Bronchial epithelial cell (primary cell): ENCODE measurements around the gene IL6ST. TPM values are rescaled to one million over a fixed set of nuclear protein-coding genes. Genes with fewer than 3 reads are reported as not detected.
A peak's percentile ranks its signal among the peaks of the same experiment; 100 is the strongest.

ENCODE experiments used
- DNase-seq: peaks from one replicate; pipeline ENCODE4 v3.0.0-alpha.2; 2010; ENCODE audit warnings: low read depth
- FAIRE-seq: peaks from 2 replicates; lab custom pipeline; 2011; peaks lifted over from hg19 to GRCh38; lab: Jason Lieb, UNC
- H3K27me3 ChIP-seq: 2 replicates; pipeline ENCODE4 v1.5.1; 2011; ENCODE audit warnings: low read length; ENCODE audit not compliant: control insufficient read depth, insufficient read depth
- H3K36me3 ChIP-seq: 2 replicates; pipeline ENCODE4 v1.5.1; 2011; ENCODE audit warnings: low read length; ENCODE audit not compliant: control insufficient read depth, insufficient read depth
- H3K4me3 ChIP-seq: 2 replicates; pipeline ENCODE4 v1.5.1; 2011; ENCODE audit warnings: mild to moderate bottlenecking, low read depth, low read length, control low read depth
- total RNA-seq: library from RNA; depleted of rRNA; stranded (reverse); fragments of >200 nt; gene quantifications from 2 replicates; pipeline ENCODE4 v1.2.1, GENCODE V29; 2014
- TF ChIP-seq, protein P1 (sequence below): IDR thresholded peaks from 2 replicates; pipeline ENCODE4 v1.5.1; 2011; ENCODE audit warnings: mild to moderate bottlenecking, moderate library complexity, low read length, control low read depth, inconsistent platforms; ENCODE audit not compliant: insufficient read depth, severe bottlenecking

Gene IL6ST
- total RNA-seq, 1 donor from 2014 or later: 50.8 TPM

DNA sequence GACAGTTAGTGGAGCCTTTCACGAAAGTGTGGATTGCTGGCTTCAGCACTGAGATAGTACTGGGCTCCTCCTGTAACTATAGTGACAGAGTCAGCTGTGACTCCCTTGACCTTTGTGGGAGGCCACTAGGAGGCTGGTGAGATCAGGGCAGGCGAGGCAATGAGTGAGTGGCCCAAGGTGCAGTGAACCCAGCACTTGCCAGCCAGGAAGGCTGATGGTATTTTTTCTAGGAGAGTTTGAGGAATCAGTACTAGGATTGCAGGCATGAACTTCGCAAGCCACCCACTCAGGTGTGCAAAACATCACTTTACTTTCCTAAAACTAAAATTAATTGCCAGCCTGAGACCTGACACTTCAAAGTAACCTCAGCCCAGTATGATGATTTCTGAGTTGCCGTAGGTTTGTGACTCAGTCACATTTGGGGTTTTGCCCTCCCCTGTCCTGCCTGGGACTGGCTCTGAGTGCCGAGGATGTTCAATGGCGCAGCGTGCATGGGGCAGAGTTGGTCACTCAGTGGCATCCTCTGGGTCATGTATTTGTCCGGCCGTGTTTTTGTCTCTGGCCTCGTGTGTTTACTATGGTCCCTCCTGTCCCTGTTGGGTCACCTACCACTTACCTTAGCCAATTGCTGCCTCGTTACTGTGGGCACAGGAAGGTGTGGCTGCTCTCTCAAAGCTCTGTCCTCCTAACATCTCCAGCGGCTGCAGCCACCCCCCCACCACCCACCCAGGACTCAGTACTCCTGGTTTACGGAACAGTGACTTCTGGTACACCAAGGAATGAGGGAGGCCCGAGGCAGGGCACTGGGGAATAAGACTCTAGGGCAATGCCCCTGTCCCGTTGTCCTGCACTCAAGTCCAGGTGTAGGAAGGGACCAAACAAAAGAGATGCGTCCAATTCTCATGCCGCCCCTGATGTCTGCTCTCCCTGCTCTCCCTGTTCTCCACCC, 76.4 kb downstream of the IL6ST start:
- FAIRE-seq (no peak), DNase-seq (no peak)
- H3K36me3 ChIP-seq: no peaks in the 10 kb centered on the region
- TF ChIP-seq, protein P1, sequence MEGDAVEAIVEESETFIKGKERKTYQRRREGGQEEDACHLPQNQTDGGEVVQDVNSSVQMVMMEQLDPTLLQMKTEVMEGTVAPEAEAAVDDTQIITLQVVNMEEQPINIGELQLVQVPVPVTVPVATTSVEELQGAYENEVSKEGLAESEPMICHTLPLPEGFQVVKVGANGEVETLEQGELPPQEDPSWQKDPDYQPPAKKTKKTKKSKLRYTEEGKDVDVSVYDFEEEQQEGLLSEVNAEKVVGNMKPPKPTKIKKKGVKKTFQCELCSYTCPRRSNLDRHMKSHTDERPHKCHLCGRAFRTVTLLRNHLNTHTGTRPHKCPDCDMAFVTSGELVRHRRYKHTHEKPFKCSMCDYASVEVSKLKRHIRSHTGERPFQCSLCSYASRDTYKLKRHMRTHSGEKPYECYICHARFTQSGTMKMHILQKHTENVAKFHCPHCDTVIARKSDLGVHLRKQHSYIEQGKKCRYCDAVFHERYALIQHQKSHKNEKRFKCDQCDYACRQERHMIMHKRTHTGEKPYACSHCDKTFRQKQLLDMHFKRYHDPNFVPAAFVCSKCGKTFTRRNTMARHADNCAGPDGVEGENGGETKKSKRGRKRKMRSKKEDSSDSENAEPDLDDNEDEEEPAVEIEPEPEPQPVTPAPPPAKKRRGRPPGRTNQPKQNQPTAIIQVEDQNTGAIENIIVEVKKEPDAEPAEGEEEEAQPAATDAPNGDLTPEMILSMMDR: no peak
- H3K4me3 ChIP-seq: no peak overlapping the region
- no peaks in the 10 kb centered on the region for H3K27me3 ChIP-seq

DNA sequence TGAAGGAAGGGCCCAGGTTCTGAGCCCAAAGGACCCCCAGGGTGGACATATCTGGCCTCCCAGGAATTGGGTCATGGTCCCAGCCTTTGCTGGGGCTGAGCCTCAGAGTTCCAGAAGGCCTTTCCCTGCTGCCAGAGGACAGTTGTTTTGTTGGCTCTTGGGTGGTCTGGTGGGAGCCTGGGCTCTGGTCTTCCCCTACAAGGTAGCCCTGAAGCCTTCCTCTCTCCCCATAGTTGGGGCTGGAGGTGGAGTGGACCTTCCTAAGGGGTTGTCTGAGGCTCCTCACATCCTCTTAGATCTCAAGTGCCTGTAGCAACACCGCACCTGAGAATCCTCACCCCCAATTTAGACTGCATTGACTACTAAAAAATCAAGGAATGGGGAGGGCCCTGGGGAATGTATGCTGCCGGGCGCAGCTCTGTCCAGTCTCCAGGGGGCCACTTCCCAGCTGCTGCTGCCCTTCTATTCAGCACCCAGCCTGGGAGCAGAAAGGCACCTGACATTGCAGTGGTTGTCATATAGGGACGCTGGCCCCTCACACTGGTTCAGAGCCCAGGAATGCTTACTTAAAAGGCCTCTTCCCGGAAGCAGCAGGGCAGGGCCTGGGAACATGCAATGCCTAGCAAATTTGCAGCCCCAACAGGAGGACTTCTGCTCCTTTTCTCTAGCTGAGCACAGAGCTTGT, 77.2 kb downstream of the IL6ST start:
- TF ChIP-seq, protein P1: no peak
- Histone ChIP-seq H3K36me3 (no peaks in the 10 kb centered on the region), H3K27me3 (no peaks in the 10 kb centered on the region), H3K4me3 (no peak overlapping the region)
- FAIRE-seq (no peak), DNase-seq (no peak)

DNA sequence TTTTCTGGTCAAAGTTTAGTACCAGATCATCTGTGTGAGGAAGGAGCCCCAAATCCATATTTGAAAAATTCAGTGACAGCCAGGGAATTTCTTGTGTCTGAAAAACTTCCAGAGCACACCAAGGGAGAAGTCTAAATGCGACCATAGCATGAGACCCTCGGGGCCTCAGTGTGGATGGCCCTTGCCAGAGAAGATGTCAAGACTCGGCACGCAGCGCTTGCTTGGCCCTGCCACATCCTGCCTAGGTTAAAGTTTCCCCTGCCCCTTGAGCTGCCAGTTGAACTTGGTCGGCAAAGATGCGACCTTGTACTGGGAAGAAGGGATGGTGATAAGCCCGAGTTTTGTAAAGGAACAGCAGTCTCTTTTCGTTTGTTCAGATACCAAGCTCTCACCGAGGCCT, 77.8 kb downstream of the IL6ST start:
- no peaks in the 10 kb centered on the region for H3K27me3 ChIP-seq
- TF ChIP-seq, protein P1: no peak
- peak; percentile 66 for FAIRE-seq
- DNase-seq: no peak
- H3K4me3 ChIP-seq: no peak overlapping the region
- no peaks in the 10 kb centered on the region for H3K36me3 ChIP-seq

DNA sequence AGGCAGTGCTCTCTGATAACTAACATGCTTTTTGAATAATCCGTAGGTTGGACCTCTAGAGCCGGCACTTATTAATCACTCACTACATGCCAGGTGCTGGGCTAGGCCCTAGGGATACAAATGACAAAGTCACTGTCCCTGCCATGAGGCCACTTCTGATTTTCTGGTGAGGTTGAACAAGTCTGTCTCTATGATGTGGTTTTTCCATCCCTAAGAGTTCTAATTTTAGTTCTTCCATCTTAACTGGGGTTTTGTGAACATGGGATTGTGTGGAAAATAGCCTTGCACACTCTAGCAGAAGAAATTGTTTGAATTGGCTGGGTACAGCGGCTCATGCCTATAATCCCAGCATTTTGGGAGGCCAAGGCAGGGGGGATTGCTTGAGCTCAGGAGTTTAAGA, 79.0 kb downstream of the IL6ST start:
- no peak for DNase-seq
- FAIRE-seq: no peak
- TF ChIP-seq, protein P1: no peak
- no peak overlapping the region for H3K4me3 ChIP-seq
- H3K27me3 ChIP-seq: no peaks in the 10 kb centered on the region
- no peaks in the 10 kb centered on the region for H3K36me3 ChIP-seq

DNA sequence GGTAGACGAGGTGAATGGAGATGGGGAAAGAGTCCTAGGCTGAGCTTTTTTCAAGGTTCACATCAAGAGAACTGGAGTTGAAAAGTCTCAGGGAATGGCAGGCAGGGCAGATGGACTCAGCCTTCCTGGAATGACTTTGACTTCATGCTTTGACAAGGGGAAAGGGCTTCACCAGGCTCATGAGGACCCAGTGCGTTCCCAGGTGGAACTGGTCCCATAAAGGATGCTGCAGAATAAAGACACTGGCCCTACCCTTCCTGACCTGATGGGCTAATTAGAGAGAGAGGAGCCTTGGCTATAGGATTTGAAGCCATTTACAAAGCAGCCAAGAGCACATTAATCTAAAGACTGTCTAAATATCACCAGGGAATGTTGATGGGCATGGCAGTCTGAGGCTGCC, 79.8 kb downstream of the IL6ST start:
- no peak for DNase-seq
- no peak overlapping the region for H3K4me3 ChIP-seq
- H3K27me3 ChIP-seq: no peaks in the 10 kb centered on the region
- H3K36me3 ChIP-seq: no peaks in the 10 kb centered on the region
- no peak for FAIRE-seq
- TF ChIP-seq, protein P1: no peak
